SK-N-SH treated with all-trans-retinoic acid at 6 μM for 48 hours (cell line): ENCODE data around the gene FHL3.

Experiments
- ATAC-seq: fragments of 200-7000 bp; cut with Tn5 transposase; 3 replicates; pipeline ENCODE4 v1.9.1; 2020; ENCODE audit warnings: mild to moderate bottlenecking, moderate library complexity
- BACH2 ChIP-seq: fragments of 250-450 bp; sonication (Bioruptor Pico); IDR thresholded peaks from 2 replicates; pipeline ENCODE4 v1.9.0; 2021; ENCODE audit warnings: mild to moderate bottlenecking, borderline replicate concordance
- ESRRG ChIP-seq: fragments of 250-450 bp; sonication (Bioruptor Pico); IDR thresholded peaks from 2 replicates; pipeline ENCODE4 v1.6.1; 2021; ENCODE audit warnings: mild to moderate bottlenecking
- PATZ1 ChIP-seq: fragments of 250-450 bp; sonication (Bioruptor Pico); IDR thresholded peaks from 2 replicates; pipeline ENCODE4 v1.8.0; 2020; ENCODE audit warnings: mild to moderate bottlenecking, moderate library complexity, borderline replicate concordance
- POU6F1 ChIP-seq: fragments of 250-450 bp; sonication (Bioruptor Pico); IDR thresholded peaks from 2 replicates; pipeline ENCODE4 v1.8.0; 2021; ENCODE audit warnings: low read depth, mild to moderate bottlenecking, moderate library complexity, borderline replicate concordance
- RARB ChIP-seq: fragments of 250-450 bp; sonication (Bioruptor Pico); IDR thresholded peaks from 2 replicates; pipeline ENCODE4 v1.8.0; 2021; ENCODE audit warnings: mild to moderate bottlenecking, moderate library complexity
- SNAI2 ChIP-seq: fragments of 250-450 bp; sonication (Bioruptor Pico); IDR thresholded peaks from 2 replicates; pipeline ENCODE4 v1.5.0; 2020; ENCODE audit warnings: mild to moderate bottlenecking, moderate library complexity
- TCF4 ChIP-seq: fragments of 250-450 bp; sonication (Bioruptor Pico); IDR thresholded peaks from 2 replicates; pipeline ENCODE4 v1.8.0; 2021; ENCODE audit warnings: mild to moderate bottlenecking, moderate library complexity, borderline replicate concordance
- ZC3H10 ChIP-seq: fragments of 250-450 bp; sonication (Bioruptor Pico); IDR thresholded peaks from 2 replicates; pipeline ENCODE4 v1.5.1; 2021; ENCODE audit warnings: mild to moderate bottlenecking, moderate library complexity
- ZFP3 ChIP-seq: fragments of 250-450 bp; sonication (Bioruptor Pico); IDR thresholded peaks from 2 replicates; pipeline ENCODE4 v1.5.0; 2020; ENCODE audit warnings: mild to moderate bottlenecking, moderate library complexity
- ZNF565 ChIP-seq: fragments of 450-650 bp; formaldehyde crosslinking; conservative IDR thresholded peaks from 2 replicates; pipeline ENCODE4 v1.5.0; 2020; ENCODE audit warnings: low read depth, mild to moderate bottlenecking, moderate library complexity
- ZNF70 ChIP-seq: fragments of 450-650 bp; formaldehyde crosslinking; IDR thresholded peaks from 2 replicates; pipeline ENCODE4 v1.5.0; 2020; ENCODE audit warnings: mild to moderate bottlenecking, moderate library complexity
- ZNF8 ChIP-seq: fragments of 450-650 bp; formaldehyde crosslinking; IDR thresholded peaks from 2 replicates; pipeline ENCODE4 v1.5.0; 2020; ENCODE audit warnings: mild to moderate bottlenecking, moderate library complexity
- TF ChIP-seq, protein P1 (sequence below): fragments of 250-450 bp; sonication (Bioruptor Pico); IDR thresholded peaks from 2 replicates; pipeline ENCODE4 v1.5.1; 2021; ENCODE audit warnings: mild to moderate bottlenecking, moderate library complexity
- TF ChIP-seq, protein P2 (sequence below): fragments of 250-450 bp; sonication (Bioruptor Pico); IDR thresholded peaks from 2 replicates; pipeline ENCODE4 v1.5.0; 2020; ENCODE audit warnings: mild to moderate bottlenecking, moderate library complexity
- TF ChIP-seq, protein P3 (sequence below): fragments of 250-450 bp; sonication (Bioruptor Pico); IDR thresholded peaks from 2 replicates; pipeline ENCODE4 v1.5.1; 2020; ENCODE audit warnings: low read depth, mild to moderate bottlenecking, moderate library complexity

Gene FHL3

DNA sequence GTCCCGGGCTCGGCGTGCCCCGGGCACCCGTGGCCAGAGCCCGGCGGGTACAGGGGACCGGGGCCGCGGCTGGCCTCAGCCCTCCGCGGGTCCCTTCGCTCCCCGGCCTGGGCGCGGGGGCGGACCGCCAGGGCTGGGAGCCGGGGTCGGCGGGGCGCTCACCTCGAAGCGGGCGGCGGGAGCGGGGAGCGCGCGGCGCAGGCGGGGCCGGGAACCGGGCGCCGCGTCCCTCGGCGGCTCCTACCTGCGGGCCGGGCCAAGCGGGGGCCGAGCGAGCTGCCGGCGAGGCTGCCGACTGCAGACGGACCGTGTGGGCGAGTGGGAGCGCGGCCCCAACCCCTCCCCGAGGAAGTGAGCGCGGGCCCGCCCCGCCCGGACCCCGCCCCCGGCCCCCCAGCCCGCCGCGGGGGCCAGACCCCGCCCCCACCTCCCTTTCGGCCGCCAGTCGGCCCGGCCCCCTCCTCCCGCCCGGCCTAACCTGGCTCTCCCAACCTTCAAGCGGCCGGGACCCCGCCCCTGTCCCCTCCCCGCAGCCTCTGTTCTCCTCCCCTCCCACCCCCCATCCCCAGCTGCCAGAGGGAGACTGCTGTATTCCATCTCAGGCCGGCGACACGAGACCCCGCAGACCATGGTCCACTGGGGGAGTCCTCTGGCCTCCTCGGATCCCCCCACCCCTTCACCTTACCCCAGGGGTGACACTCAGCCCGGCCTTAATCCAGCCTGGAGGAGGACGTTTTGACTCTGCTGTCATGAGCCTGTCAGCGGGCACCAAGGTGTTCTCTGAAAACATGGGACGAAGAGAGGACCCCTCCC is at the start of gene FHL3:
Gene FHL3 (minus strand): TSS at position 320 of the 813 bp plus-strand sequence. CDS start 6,102 bp downstream, outside the sequence.
- ATAC-seq: peak; percentile 29
- TF ChIP-seq SNAI2 (CRISPR knock-in tag) (no peak), ZNF8 (CRISPR knock-in tag) (no peak), ESRRG (CRISPR knock-in tag) (no peak)

- ATAC-seq: no peak; the same call in 2 of the 3 replicates
- TF ChIP-seq POU6F1 (CRISPR knock-in tag): no peak
Measured at GRCh38 chr1:38053416-38054091, 48.2 kb upstream of the FHL3 start.

GRCh38 chr1:38052750-38053415 is 47.6 kb upstream of the FHL3 start:
- no peak for TF ChIP-seq SNAI2 (CRISPR knock-in tag)
- TF ChIP-seq, protein P1, sequence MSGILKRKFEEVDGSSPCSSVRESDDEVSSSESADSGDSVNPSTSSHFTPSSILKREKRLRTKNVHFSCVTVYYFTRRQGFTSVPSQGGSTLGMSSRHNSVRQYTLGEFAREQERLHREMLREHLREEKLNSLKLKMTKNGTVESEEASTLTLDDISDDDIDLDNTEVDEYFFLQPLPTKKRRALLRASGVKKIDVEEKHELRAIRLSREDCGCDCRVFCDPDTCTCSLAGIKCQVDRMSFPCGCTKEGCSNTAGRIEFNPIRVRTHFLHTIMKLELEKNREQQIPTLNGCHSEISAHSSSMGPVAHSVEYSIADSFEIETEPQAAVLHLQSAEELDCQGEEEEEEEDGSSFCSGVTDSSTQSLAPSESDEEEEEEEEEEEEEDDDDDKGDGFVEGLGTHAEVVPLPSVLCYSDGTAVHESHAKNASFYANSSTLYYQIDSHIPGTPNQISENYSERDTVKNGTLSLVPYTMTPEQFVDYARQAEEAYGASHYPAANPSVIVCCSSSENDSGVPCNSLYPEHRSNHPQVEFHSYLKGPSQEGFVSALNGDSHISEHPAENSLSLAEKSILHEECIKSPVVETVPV (CRISPR knock-in tag): no peak
- ATAC-seq: no peak

- ATAC-seq: no peak
- TF ChIP-seq ZFP3 (CRISPR knock-in tag) (no peak), BACH2 (CRISPR knock-in tag) (no peak), PATZ1 (CRISPR knock-in tag) (no peak), POU6F1 (CRISPR knock-in tag) (no peak), RARB (CRISPR knock-in tag) (no peak), ZNF70 (CRISPR knock-in tag) (no peak), TCF4 (CRISPR knock-in tag) (no peak), ZC3H10 (CRISPR knock-in tag) (no peak), ZNF565 (CRISPR knock-in tag) (no peak)
- TF ChIP-seq, protein P2, sequence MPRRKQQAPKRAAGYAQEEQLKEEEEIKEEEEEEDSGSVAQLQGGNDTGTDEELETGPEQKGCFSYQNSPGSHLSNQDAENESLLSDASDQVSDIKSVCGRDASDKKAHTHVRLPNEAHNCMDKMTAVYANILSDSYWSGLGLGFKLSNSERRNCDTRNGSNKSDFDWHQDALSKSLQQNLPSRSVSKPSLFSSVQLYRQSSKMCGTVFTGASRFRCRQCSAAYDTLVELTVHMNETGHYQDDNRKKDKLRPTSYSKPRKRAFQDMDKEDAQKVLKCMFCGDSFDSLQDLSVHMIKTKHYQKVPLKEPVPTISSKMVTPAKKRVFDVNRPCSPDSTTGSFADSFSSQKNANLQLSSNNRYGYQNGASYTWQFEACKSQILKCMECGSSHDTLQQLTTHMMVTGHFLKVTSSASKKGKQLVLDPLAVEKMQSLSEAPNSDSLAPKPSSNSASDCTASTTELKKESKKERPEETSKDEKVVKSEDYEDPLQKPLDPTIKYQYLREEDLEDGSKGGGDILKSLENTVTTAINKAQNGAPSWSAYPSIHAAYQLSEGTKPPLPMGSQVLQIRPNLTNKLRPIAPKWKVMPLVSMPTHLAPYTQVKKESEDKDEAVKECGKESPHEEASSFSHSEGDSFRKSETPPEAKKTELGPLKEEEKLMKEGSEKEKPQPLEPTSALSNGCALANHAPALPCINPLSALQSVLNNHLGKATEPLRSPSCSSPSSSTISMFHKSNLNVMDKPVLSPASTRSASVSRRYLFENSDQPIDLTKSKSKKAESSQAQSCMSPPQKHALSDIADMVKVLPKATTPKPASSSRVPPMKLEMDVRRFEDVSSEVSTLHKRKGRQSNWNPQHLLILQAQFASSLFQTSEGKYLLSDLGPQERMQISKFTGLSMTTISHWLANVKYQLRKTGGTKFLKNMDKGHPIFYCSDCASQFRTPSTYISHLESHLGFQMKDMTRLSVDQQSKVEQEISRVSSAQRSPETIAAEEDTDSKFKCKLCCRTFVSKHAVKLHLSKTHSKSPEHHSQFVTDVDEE (CRISPR knock-in tag): no peak
- TF ChIP-seq, protein P3, sequence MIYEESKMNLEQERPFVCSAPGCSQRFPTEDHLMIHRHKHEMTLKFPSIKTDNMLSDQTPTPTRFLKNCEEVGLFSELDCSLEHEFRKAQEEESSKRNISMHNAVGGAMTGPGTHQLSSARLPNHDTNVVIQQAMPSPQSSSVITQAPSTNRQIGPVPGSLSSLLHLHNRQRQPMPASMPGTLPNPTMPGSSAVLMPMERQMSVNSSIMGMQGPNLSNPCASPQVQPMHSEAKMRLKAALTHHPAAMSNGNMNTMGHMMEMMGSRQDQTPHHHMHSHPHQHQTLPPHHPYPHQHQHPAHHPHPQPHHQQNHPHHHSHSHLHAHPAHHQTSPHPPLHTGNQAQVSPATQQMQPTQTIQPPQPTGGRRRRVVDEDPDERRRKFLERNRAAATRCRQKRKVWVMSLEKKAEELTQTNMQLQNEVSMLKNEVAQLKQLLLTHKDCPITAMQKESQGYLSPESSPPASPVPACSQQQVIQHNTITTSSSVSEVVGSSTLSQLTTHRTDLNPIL (CRISPR knock-in tag): no peak
- TF ChIP-seq, all 23 proteins: peak for 0
Measured at GRCh38 chr1:38051079-38051543, 45.8 kb upstream of the FHL3 start.
